Measurements from ENCODE around the gene EPS15. TPM values are rescaled to one million over a fixed set of nuclear protein-coding genes. Genes with fewer than 3 reads are reported as not detected.
"Not testable (repeated sequence)": the region's sequence is repeated elsewhere in the genome, so short reads cannot be mapped to it uniquely, and the experiment has no call there.

Gene EPS15
- total RNA-seq, 1 donor from 2014 or later: 41.6 TPM

DNA sequence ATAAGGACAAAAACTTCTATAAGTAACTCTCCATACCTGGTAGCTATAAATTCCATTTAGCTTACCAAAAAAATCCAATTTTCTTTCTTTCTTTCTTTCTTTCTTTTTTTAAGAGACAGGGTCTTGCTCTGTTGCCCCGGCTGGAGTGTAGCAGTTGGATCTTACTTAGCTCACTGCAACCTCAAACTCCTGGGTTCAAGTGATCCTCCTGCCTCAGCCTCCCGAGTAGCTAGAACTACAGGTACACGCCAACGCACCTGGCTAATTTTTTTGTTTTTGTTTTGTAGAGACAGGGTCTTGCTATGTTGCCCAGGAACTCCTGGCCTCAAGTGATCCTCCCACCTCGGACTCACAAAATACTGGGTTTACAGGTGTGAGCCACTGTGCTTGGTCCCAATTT lies 75.5 kb downstream of the EPS15 start:
- H3K36me3 Mint-ChIP-seq (ENCODE audit: low read depth): no peaks in the 10 kb centered on the region
- H3K27ac Mint-ChIP-seq (ENCODE audit: unreplicated experiment): no peak overlapping the region
- no peak for DNase-seq (ENCODE audit: low read depth, low spot score)
- TF ChIP-seq, protein P1, sequence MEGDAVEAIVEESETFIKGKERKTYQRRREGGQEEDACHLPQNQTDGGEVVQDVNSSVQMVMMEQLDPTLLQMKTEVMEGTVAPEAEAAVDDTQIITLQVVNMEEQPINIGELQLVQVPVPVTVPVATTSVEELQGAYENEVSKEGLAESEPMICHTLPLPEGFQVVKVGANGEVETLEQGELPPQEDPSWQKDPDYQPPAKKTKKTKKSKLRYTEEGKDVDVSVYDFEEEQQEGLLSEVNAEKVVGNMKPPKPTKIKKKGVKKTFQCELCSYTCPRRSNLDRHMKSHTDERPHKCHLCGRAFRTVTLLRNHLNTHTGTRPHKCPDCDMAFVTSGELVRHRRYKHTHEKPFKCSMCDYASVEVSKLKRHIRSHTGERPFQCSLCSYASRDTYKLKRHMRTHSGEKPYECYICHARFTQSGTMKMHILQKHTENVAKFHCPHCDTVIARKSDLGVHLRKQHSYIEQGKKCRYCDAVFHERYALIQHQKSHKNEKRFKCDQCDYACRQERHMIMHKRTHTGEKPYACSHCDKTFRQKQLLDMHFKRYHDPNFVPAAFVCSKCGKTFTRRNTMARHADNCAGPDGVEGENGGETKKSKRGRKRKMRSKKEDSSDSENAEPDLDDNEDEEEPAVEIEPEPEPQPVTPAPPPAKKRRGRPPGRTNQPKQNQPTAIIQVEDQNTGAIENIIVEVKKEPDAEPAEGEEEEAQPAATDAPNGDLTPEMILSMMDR (conservative IDR thresholded peaks at IDR 0.05): no peak
- H3K9me3 Mint-ChIP-seq: no peaks in the 10 kb centered on the region
- no peaks in the 10 kb centered on the region for H3K27me3 Mint-ChIP-seq (ENCODE audit: low read depth)
- no peaks in the 10 kb centered on the region for H3K4me1 Mint-ChIP-seq
- no peak overlapping the region for H3K4me3 Mint-ChIP-seq

DNA sequence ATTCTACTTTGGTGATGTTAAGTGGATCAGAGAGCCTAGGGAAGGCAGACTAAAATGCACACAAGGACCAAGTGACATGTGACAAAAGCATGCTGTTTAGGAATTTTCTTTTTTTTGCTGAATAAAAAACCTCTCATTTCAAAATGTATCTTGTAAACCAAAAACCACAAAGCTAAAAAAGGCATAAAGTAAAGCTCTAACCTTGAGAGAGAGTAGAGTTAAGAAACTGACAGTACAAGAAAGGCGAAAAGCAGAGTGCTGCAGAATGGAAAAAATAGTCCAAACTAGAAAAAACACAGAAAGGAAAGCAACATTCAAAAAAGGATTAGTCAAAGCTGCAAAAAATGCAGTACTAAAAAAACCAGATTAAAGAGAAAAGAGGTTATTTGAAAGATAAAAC lies 76.5 kb downstream of the EPS15 start:
- no peak overlapping the region for H3K27ac Mint-ChIP-seq (ENCODE audit: unreplicated experiment)
- H3K4me1 Mint-ChIP-seq: no peaks in the 10 kb centered on the region
- no peaks in the 10 kb centered on the region for H3K36me3 Mint-ChIP-seq (ENCODE audit: low read depth)
- H3K27me3 Mint-ChIP-seq (ENCODE audit: low read depth): no peaks in the 10 kb centered on the region
- TF ChIP-seq, protein P1 (conservative IDR thresholded peaks at IDR 0.05): no peak
- no peak overlapping the region for H3K4me3 Mint-ChIP-seq
- DNase-seq (ENCODE audit: low read depth, low spot score): no peak
- H3K9me3 Mint-ChIP-seq: no peaks in the 10 kb centered on the region

DNA sequence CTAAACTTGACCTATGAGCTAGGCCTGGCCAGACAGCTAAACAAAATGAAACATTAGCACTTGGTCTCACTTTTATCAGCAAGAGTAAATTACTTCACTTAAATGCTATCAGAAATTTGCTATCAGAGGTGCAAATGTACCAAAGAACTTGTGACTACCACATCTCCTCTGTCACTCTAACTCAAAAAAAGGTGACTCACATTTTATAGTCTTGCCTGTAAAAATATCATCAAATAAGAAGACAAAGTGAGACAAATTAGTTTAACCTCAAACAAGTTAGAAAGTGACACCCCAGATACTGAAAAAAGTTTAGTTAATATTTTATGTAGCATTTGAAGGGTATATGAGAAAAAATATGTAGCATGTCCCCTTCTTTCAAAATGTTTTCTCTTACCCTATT lies 76.9 kb downstream of the EPS15 start:
- no peak overlapping the region for H3K27ac Mint-ChIP-seq (ENCODE audit: unreplicated experiment)
- H3K36me3 Mint-ChIP-seq (ENCODE audit: low read depth): no peaks in the 10 kb centered on the region
- H3K27me3 Mint-ChIP-seq (ENCODE audit: low read depth): no peaks in the 10 kb centered on the region
- TF ChIP-seq, protein P1 (conservative IDR thresholded peaks at IDR 0.05): no peak
- no peaks in the 10 kb centered on the region for H3K4me1 Mint-ChIP-seq
- H3K9me3 Mint-ChIP-seq: no peaks in the 10 kb centered on the region
- DNase-seq (ENCODE audit: low read depth, low spot score): no peak
- no peak overlapping the region for H3K4me3 Mint-ChIP-seq

DNA sequence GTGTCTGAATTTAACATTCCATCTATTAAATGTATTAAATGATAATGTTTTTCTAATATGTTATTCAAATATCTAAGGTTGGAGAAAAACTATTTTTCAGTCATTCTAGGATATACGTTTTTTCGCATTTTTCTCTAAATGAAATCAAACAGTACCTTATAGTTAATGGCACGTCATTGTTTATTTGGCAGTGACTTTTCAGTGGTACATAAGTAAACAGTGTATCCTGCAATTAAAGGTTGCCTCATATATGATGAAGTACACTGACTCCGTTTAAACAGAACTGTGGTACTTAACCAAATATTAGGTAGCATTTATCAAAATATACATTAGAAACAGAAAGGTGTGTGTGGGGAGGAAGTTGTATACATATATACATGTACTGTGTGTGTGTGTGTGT lies 79.2 kb downstream of the EPS15 start:
- DNase-seq (ENCODE audit: low read depth, low spot score): no peak
- Mint-ChIP-seq H3K27me3 (ENCODE audit: low read depth) (no peaks in the 10 kb centered on the region), H3K27ac (ENCODE audit: unreplicated experiment) (no peak overlapping the region), H3K4me3 (no peak overlapping the region), H3K4me1 (no peaks in the 10 kb centered on the region), H3K36me3 (ENCODE audit: low read depth) (no peaks in the 10 kb centered on the region), H3K9me3 (no peaks in the 10 kb centered on the region)
- TF ChIP-seq, protein P1 (conservative IDR thresholded peaks at IDR 0.05): no peak

DNA sequence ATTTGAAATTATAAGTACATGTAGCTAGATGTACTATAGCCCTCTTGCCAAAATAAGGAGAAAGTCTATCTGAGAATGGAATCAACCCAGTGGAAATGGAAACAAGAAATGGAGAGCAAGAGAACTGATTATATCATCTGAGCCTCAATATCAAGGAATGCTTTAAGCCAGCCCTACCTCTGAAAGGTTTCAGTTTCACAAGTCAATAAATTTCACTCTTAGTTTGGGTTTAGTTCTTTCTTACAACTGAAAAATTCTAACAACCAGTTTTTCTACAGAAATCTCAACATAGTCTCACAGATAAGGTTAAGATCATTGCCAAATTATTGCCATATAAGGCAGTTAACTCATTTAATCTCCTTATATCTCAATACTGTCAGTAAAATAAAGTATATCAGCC lies 80.0 kb downstream of the EPS15 start:
- no peaks in the 10 kb centered on the region for H3K9me3 Mint-ChIP-seq
- H3K4me1 Mint-ChIP-seq: peaks cover 3% of the 10 kb centered on the region
- H3K4me3 Mint-ChIP-seq: no peak overlapping the region
- TF ChIP-seq, protein P1 (conservative IDR thresholded peaks at IDR 0.05): no peak
- no peak overlapping the region for H3K27ac Mint-ChIP-seq (ENCODE audit: unreplicated experiment)
- no peak for DNase-seq (ENCODE audit: low read depth, low spot score)
- no peaks in the 10 kb centered on the region for H3K27me3 Mint-ChIP-seq (ENCODE audit: low read depth)
- H3K36me3 Mint-ChIP-seq (ENCODE audit: low read depth): no peaks in the 10 kb centered on the region

DNA sequence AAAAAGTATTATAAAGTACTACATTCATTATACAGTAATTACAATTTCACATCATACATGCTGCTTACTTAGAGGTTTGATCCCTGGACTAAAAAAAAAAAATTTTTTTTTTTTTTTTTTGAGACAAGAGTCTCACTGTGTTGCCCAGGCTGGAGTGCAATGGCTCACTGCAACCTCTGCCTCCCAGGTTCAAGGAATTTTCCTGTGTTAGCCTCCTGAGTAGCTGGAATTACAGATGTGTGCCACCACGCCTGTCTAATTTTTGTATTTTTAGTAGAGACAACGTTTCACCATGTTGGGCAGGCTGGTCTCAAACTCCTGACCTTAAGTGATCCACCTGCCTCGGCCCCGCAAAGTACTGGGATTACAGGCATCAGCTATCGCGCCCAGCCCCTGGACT lies 81.7 kb downstream of the EPS15 start:
- not testable (repeated sequence) for DNase-seq (ENCODE audit: low read depth, low spot score); H3K27me3 Mint-ChIP-seq (ENCODE audit: low read depth); H3K4me3 Mint-ChIP-seq; H3K36me3 Mint-ChIP-seq (ENCODE audit: low read depth); H3K27ac Mint-ChIP-seq (ENCODE audit: unreplicated experiment); H3K9me3 Mint-ChIP-seq; H3K4me1 Mint-ChIP-seq

Measured in neural crest cell (in vitro differentiated cells).